NCI-H2081 treated with DMSO at 0.1 percent for 48 hours (cell line): Measurements from ENCODE around the gene NDRG3.
"Not testable (repeated sequence)": the region's sequence is repeated elsewhere in the genome, so short reads cannot be mapped to it uniquely, and the experiment has no call there.

Experiments used
- DNase-seq: peaks from one replicate; lab custom pipeline; 2025; lab: John Stamatoyannopoulos, UW

The NDRG3 gene

GRCh38 chr20:36687850-36688249, 58.0 kb downstream of the NDRG3 start:
- no peak for DNase-seq

GRCh38 chr20:36686944-36687343, 58.9 kb downstream of the NDRG3 start:
- DNase-seq = no peak

GRCh38 chr20:36686504-36686903, 59.4 kb downstream of the NDRG3 start:
- DNase-seq = no peak

- DNase-seq = no peak
Measured at GRCh38 chr20:36684747-36685146, 61.1 kb downstream of the NDRG3 start.

- no peak for DNase-seq
Measured at GRCh38 chr20:36682311-36682710, 63.6 kb downstream of the NDRG3 start.

GRCh38 chr20:36677422-36677771, 68.5 kb downstream of the NDRG3 start:
- DNase-seq = no peak

- DNase-seq = no peak
Measured at GRCh38 chr20:36676701-36677421, 69.0 kb downstream of the NDRG3 start.

- DNase-seq = not testable (repeated sequence)
Measured at GRCh38 chr20:36675545-36675944, 70.3 kb downstream of the NDRG3 start.

- DNase-seq = no peak
Measured at GRCh38 chr20:36672991-36673390, 72.9 kb downstream of the NDRG3 start.

- DNase-seq = no peak
Measured at GRCh38 chr20:36670665-36671357, 75.1 kb downstream of the NDRG3 start.

- DNase-seq = no peak
Measured at GRCh38 chr20:36666181-36666740, 79.6 kb downstream of the NDRG3 start.

- no peak for DNase-seq
Measured at GRCh38 chr20:36663031-36663430, 82.9 kb downstream of the NDRG3 start.

GRCh38 chr20:36658300-36658699, 87.6 kb downstream of the NDRG3 start:
- DNase-seq = no peak

GRCh38 chr20:36656733-36657132, 89.2 kb downstream of the NDRG3 start:
- DNase-seq = no peak

GRCh38 chr20:36655004-36655403, 90.9 kb downstream of the NDRG3 start:
- no peak for DNase-seq

- DNase-seq = no peak
Measured at GRCh38 chr20:36654506-36654905, 91.4 kb downstream of the NDRG3 start.

- DNase-seq = no peak
Measured at GRCh38 chr20:36653456-36653855, 92.4 kb downstream of the NDRG3 start.

GRCh38 chr20:36647196-36648121, 98.4 kb downstream of the NDRG3 start:
- DNase-seq = no peak

- no peak for DNase-seq
Measured at GRCh38 chr20:36646678-36647077, 99.2 kb downstream of the NDRG3 start.

GRCh38 chr20:36645998-36646397, 99.9 kb downstream of the NDRG3 start, which contains the start of gene SLA2:
Gene SLA2 (minus strand): TSS chr20:36646196. CDS start chr20:36641335, 4,861 bp downstream.
- DNase-seq = no peak

GRCh38 chr20:36645353-36645752, 100.5 kb downstream of the NDRG3 start:
- DNase-seq = no peak

- DNase-seq = no peak
Measured at GRCh38 chr20:36644706-36645095, 101.2 kb downstream of the NDRG3 start.
